ENCODE measurements around the gene AKT2.
A peak's percentile ranks its signal among the peaks of the same experiment; 100 is the strongest.

Gene AKT2

GRCh38 chr19:40266119-40266518 lies 19.0 kb downstream of the AKT2 start:
- Mint-ChIP-seq H3K27ac (ENCODE audit: low read depth) (no peak overlapping the region), H3K4me1 (peaks cover 45% of the 10 kb centered on the region), H3K36me3 (ENCODE audit: insufficient read depth) (peaks cover 17% of the 10 kb centered on the region), H3K9me3 (no peaks in the 10 kb centered on the region), H3K27me3 (no peaks in the 10 kb centered on the region), H3K4me3 (no peak overlapping the region)
- no peak for ATAC-seq (replicated peaks; ENCODE audit: extremely low read depth, poor library complexity, severe bottlenecking)
- no peak for DNase-seq (ENCODE audit: low spot score in 2 of 2)

- Mint-ChIP-seq H3K27me3 (no peaks in the 10 kb centered on the region), H3K4me3 (no peak overlapping the region), H3K36me3 (ENCODE audit: insufficient read depth) (peaks cover 17% of the 10 kb centered on the region), H3K27ac (ENCODE audit: low read depth) (no peak overlapping the region), H3K4me1 (peaks cover 48% of the 10 kb centered on the region), H3K9me3 (no peaks in the 10 kb centered on the region)
- ATAC-seq (replicated peaks; ENCODE audit: extremely low read depth, poor library complexity, severe bottlenecking) (no peak), DNase-seq (ENCODE audit: low spot score in 2 of 2) (no peak)
These were observed 19.4 kb downstream of the AKT2 start for GRCh38 chr19:40265763-40266099.

DNA sequence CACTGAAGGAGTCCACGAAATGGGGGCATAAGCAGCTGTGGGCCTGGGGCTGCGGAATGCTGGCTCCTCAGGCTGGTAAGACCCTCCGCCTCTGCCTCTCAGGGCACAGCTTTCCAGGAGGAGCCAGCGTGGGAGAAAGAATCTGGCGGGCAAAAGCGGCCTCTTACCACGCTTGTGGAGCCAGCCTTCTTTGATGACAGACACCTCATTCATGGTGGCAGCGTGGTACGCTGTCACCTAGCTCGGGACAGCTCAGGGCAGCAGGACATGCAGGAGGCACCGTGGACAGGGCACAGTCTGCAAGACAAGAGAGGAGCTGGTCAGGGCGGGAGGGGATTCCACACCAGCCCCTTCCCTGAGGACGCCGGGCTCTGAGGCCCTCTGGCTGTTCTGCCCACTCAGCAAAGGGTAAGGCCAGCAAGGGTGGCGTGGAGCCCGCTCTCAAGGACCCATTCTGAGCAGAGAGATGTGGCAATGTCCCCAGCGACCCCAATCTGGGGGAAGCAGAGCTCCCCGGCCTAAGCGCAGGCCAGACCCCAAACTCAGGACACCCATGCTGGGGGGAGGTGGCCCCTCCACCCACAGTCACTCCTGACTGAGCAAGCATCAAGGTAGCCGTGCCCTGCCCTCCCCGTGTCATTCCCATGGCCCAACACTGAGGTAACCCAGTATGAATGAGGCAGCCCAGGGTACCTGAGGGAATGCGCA lies 19.9 kb downstream of the AKT2 start:
- H3K27me3 Mint-ChIP-seq, result no peaks in the 10 kb centered on the region
- peaks cover 47% of the 10 kb centered on the region for H3K4me1 Mint-ChIP-seq
- peak overlapping the region; percentile 12 for H3K27ac Mint-ChIP-seq (ENCODE audit: low read depth)
- DNase-seq (ENCODE audit: low spot score in 2 of 2) (no peak), ATAC-seq (replicated peaks; ENCODE audit: extremely low read depth, poor library complexity, severe bottlenecking) (no peak)
- H3K36me3 Mint-ChIP-seq (ENCODE audit: insufficient read depth), result peaks cover 17% of the 10 kb centered on the region
- H3K9me3 Mint-ChIP-seq, result no peaks in the 10 kb centered on the region
- H3K4me3 Mint-ChIP-seq, result no peak overlapping the region

DNA sequence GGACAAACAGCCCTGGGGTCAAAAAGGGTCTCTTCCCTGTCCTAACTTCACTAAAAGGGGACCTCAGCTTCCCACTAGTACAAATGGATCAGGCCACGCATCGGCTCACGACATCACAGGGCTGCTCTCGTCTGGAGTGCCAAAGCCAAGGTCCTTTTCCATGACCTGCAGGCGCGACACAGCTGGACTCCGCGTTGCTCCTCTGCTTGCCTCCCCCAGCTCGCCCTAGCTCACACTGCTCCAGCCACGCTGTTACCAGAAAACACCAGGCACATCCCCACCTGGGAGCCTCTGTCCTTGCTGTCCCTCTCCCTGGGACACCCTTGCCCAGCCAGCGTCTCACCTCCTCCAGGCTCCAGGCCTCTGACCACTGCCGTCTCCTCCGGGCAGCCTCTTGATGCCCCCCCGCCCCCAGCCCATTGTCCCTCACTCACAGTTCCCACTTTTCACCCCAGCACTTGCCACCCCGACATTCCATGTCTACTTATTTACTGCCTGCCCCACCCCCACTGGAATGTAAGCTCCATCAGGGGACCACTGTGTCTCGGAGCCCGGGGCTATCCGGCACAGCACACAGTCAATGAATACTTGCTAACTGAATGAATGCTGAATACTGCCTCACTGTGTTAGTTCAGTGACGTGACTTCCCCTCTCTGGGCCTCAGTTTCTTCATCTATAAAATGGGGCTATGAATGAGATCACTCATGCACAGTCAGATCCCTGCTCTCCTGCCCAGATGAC lies 20.7 kb downstream of the AKT2 start:
- H3K36me3 Mint-ChIP-seq (ENCODE audit: insufficient read depth), result peaks cover 15% of the 10 kb centered on the region
- no peak for DNase-seq (ENCODE audit: low spot score in 2 of 2)
- no peaks in the 10 kb centered on the region for H3K9me3 Mint-ChIP-seq
- no peak overlapping the region for H3K4me3 Mint-ChIP-seq
- no peak for ATAC-seq (replicated peaks; ENCODE audit: extremely low read depth, poor library complexity, severe bottlenecking)
- peaks cover 40% of the 10 kb centered on the region for H3K4me1 Mint-ChIP-seq
- no peaks in the 10 kb centered on the region for H3K27me3 Mint-ChIP-seq
- H3K27ac Mint-ChIP-seq (ENCODE audit: low read depth), result peak overlapping the region; percentile 12

DNA sequence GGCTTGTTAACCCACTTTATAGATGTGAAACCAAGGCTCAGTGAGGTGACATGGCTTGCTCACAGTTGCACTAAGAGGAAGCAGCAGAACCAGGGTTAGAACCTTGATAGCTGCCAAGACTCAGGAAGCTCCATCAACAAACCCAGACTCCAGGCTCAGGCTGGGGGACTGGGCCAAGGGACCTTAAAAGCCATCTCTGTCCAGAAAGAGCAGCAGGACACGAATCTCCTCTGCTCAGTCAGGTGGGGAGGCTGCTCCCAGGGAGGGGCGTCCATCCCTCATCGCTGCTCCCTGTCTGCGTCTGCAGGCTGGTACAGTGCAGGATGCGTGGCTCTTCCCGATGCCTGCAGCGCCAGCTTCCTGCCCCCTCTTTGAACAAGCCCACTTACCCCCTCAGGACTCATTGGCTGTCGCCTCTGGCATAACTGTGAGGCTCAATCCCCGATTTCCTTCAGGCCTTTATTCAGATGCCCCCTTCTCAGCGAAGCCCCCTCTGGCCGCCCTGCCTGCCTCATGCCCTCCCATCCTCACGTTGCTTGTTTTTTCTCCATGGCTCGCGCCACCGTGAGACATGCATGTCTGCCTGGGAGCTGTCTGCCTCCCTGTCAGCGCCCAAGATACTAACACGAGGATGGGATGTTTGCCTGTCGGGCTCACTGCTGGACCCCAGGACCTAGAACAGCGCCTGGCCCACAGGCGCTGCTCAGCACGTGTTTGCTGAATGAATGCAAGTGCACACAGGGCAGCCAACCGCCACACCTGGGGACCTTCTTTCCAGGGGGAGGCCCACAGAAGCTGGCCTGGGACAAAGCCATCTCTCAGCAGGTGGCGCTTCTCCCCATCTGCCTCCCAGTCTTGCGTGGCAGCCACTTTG lies 21.5 kb downstream of the AKT2 start:
- H3K9me3 Mint-ChIP-seq, result no peaks in the 10 kb centered on the region
- ATAC-seq (replicated peaks; ENCODE audit: extremely low read depth, poor library complexity, severe bottlenecking) (no peak), DNase-seq (ENCODE audit: low spot score in 2 of 2) (no peak)
- peaks cover 12% of the 10 kb centered on the region for H3K36me3 Mint-ChIP-seq (ENCODE audit: insufficient read depth)
- H3K27ac Mint-ChIP-seq (ENCODE audit: low read depth), result peak overlapping the region; percentile 16
- peak overlapping the region; percentile 25 for H3K4me3 Mint-ChIP-seq
- peaks cover 33% of the 10 kb centered on the region for H3K4me1 Mint-ChIP-seq
- no peaks in the 10 kb centered on the region for H3K27me3 Mint-ChIP-seq

GRCh38 chr19:40262422-40262821 lies 22.7 kb downstream of the AKT2 start:
- no peak overlapping the region for H3K27ac Mint-ChIP-seq (ENCODE audit: low read depth)
- H3K4me1 Mint-ChIP-seq, result peaks cover 30% of the 10 kb centered on the region
- H3K9me3 Mint-ChIP-seq, result no peaks in the 10 kb centered on the region
- DNase-seq (ENCODE audit: low spot score in 2 of 2), result no peak
- no peak overlapping the region for H3K4me3 Mint-ChIP-seq
- peaks cover 12% of the 10 kb centered on the region for H3K36me3 Mint-ChIP-seq (ENCODE audit: insufficient read depth)
- no peak for ATAC-seq (replicated peaks; ENCODE audit: extremely low read depth, poor library complexity, severe bottlenecking)
- H3K27me3 Mint-ChIP-seq, result no peaks in the 10 kb centered on the region

DNA sequence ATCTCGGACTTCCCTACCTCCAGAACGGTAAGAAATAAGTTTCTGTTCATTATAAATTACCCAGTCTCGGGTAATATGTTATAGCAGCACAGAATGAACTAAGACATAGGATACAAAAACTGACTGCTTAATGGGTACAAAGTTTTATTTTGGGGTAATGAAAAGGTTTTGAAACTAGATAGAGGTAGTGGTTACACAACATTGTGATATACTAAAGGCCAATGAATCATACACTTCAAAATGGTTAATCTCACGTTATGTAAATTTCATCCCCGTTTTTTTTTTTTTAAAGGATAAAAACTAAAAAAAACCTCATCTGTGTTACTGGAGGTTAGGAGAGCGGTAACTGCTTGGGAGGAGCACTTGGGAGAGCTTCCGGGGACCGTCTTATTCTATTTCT lies 23.5 kb downstream of the AKT2 start:
- H3K27ac Mint-ChIP-seq (ENCODE audit: low read depth), result no peak overlapping the region
- peaks cover 10% of the 10 kb centered on the region for H3K36me3 Mint-ChIP-seq (ENCODE audit: insufficient read depth)
- H3K4me3 Mint-ChIP-seq, result no peak overlapping the region
- peaks cover 27% of the 10 kb centered on the region for H3K4me1 Mint-ChIP-seq
- no peak for DNase-seq (ENCODE audit: low spot score in 2 of 2)
- H3K9me3 Mint-ChIP-seq, result no peaks in the 10 kb centered on the region
- no peaks in the 10 kb centered on the region for H3K27me3 Mint-ChIP-seq
- no peak for ATAC-seq (replicated peaks; ENCODE audit: extremely low read depth, poor library complexity, severe bottlenecking)

DNA sequence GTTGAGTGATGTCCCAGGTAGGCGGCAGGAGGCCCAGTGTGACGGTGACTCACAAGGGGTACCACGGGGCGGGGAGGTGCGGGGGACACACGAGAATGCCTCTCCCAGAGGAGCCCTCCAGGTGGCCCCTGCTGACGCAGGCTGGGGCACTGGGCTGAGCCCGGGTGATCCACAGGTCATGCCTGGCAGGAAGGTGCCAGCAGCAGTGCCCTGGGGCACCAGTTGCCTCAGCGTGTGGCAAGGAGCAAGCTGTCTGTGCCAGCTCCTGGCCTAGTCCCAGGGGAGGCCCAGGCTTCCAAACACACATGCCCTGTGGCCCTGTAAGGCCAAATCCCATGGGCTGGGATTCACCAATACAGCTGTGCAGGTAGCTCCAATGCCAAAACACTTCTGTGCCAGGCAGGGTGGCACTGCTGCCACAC lies 28.0 kb downstream of the AKT2 start:
- Mint-ChIP-seq H3K4me1 (peaks cover 43% of the 10 kb centered on the region), H3K27ac (ENCODE audit: low read depth) (peak overlapping the region; percentile 5), H3K9me3 (no peaks in the 10 kb centered on the region), H3K27me3 (no peaks in the 10 kb centered on the region), H3K4me3 (no peak overlapping the region), H3K36me3 (ENCODE audit: insufficient read depth) (peaks cover 28% of the 10 kb centered on the region)
- ATAC-seq (replicated peaks; ENCODE audit: extremely low read depth, poor library complexity, severe bottlenecking) (no peak), DNase-seq (ENCODE audit: low spot score in 2 of 2) (no peak)

DNA sequence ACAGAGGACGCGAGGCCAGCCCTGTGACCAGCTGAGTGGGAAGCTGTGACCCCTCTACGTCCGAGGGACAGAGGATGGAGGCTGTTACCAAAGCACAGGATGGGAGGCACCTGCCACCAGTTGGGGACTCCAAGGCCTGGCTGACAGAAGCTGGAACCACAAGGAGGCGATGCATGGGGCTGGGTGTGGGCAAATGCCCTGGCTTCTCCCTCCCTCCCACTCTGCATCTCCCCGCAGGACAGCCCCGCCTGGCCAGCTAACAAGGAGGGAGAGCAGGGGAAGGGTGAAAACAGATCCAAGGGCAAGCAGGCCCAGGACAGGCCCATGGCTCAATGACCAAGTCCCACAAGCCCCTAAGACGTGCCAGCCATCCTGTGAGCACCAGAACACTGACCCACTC lies 28.6 kb downstream of the AKT2 start:
- Mint-ChIP-seq H3K27me3 (no peaks in the 10 kb centered on the region), H3K36me3 (ENCODE audit: insufficient read depth) (peaks cover 28% of the 10 kb centered on the region), H3K27ac (ENCODE audit: low read depth) (peak overlapping the region; percentile 73), H3K4me3 (no peak overlapping the region), H3K4me1 (peaks cover 38% of the 10 kb centered on the region), H3K9me3 (no peaks in the 10 kb centered on the region)
- ATAC-seq (replicated peaks; ENCODE audit: extremely low read depth, poor library complexity, severe bottlenecking) (no peak), DNase-seq (ENCODE audit: low spot score in 2 of 2) (no peak)

DNA sequence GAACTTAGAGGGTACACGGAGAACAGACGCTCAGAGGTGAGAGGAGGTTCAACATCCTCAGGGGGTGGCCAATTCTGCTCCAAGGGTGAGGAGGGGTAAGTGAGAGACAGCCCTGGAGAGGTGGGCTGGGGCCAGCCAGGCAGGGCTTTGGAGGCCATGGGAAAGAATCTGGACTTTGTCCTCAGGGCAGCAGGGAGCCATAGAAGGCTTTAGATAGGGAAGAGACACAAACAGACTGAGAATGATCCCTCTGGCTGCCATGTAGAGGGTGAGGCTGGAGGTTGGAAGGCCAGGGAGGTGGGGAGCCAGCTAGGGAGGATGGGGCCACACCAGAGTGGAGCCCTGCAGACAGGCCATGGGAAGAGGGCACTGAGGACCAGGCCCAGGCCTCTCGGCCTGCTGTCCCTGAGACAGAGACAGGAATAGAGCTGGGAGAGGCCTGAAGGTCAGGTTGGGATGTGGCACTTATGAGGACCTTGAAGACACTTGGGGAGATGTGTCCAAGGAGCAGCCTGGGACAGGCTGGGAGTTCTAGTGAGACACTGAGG lies 29.5 kb downstream of the AKT2 start:
- Mint-ChIP-seq H3K4me1 (peaks cover 30% of the 10 kb centered on the region), H3K27ac (ENCODE audit: low read depth) (peak overlapping the region; percentile 73), H3K27me3 (no peaks in the 10 kb centered on the region), H3K9me3 (no peaks in the 10 kb centered on the region), H3K4me3 (no peak overlapping the region), H3K36me3 (ENCODE audit: insufficient read depth) (peaks cover 28% of the 10 kb centered on the region)
- no peak for ATAC-seq (replicated peaks; ENCODE audit: extremely low read depth, poor library complexity, severe bottlenecking)
- no peak for DNase-seq (ENCODE audit: low spot score in 2 of 2)

- H3K4me1 Mint-ChIP-seq, result peaks cover 34% of the 10 kb centered on the region
- peak overlapping the region; percentile 73 for H3K27ac Mint-ChIP-seq (ENCODE audit: low read depth)
- H3K4me3 Mint-ChIP-seq, result no peak overlapping the region
- H3K36me3 Mint-ChIP-seq (ENCODE audit: insufficient read depth), result peaks cover 31% of the 10 kb centered on the region
- no peak for DNase-seq (ENCODE audit: low spot score in 2 of 2)
- no peaks in the 10 kb centered on the region for H3K27me3 Mint-ChIP-seq
- ATAC-seq (replicated peaks; ENCODE audit: extremely low read depth, poor library complexity, severe bottlenecking), result no peak
- no peaks in the 10 kb centered on the region for H3K9me3 Mint-ChIP-seq
These were observed 30.3 kb downstream of the AKT2 start for GRCh38 chr19:40254714-40255418.

- H3K27me3 Mint-ChIP-seq, result no peaks in the 10 kb centered on the region
- no peak overlapping the region for H3K27ac Mint-ChIP-seq (ENCODE audit: low read depth)
- peaks cover 39% of the 10 kb centered on the region for H3K4me1 Mint-ChIP-seq
- H3K9me3 Mint-ChIP-seq, result no peaks in the 10 kb centered on the region
- no peak for ATAC-seq (replicated peaks; ENCODE audit: extremely low read depth, poor library complexity, severe bottlenecking)
- no peak overlapping the region for H3K4me3 Mint-ChIP-seq
- peaks cover 32% of the 10 kb centered on the region for H3K36me3 Mint-ChIP-seq (ENCODE audit: insufficient read depth)
- DNase-seq (ENCODE audit: low spot score in 2 of 2), result no peak
These were observed 31.5 kb downstream of the AKT2 start for GRCh38 chr19:40253611-40254092.

Measured in central memory CD8-positive, alpha-beta T cell (primary cell).